Karpas-422 (cell line): ENCODE measurements around the gene NFKBIE. TPM values are rescaled to one million over a fixed set of nuclear protein-coding genes. Genes with fewer than 3 reads are reported as not detected.
A peak's percentile ranks its signal among the peaks of the same experiment; 100 is the strongest.

Experiments used
- DNase-seq: peaks from one replicate; pipeline ENCODE4 v3.0.0-alpha.2; 2015
- H2AFZ ChIP-seq: fragments of 200-600 bp; sonication (generic); 2 replicates; pipeline ENCODE4 v1.6.1; 2014; ENCODE audit warnings: antibody characterized with exemption, low read length, mixed read lengths
- H3K27ac ChIP-seq: fragments of 200-600 bp; sonication (generic); 2 replicates; pipeline ENCODE4 v1.5.1; 2014; ENCODE audit warnings: mild to moderate bottlenecking, low read length, moderate library complexity
- H3K27me3 ChIP-seq: fragments of 200-600 bp; sonication (generic); 2 replicates; pipeline ENCODE4 v1.6.1; 2014; ENCODE audit warnings: low read length, mixed read lengths
- H3K36me3 ChIP-seq: fragments of 200-600 bp; sonication (generic); 2 replicates; pipeline ENCODE4 v1.6.1; 2014; ENCODE audit warnings: low read length, mixed read lengths; ENCODE audit not compliant: insufficient read depth
- H3K4me1 ChIP-seq: fragments of 200-600 bp; sonication (generic); 2 replicates; pipeline ENCODE4 v1.6.1; 2014; ENCODE audit warnings: mild to moderate bottlenecking, low read length, mixed read lengths
- H3K4me2 ChIP-seq: fragments of 200-600 bp; sonication (generic); 2 replicates; pipeline ENCODE4 v1.6.1; 2014; ENCODE audit warnings: low read length, low read depth, mild to moderate bottlenecking; ENCODE audit not compliant: poor library complexity, severe bottlenecking
- H3K4me3 ChIP-seq: fragments of 200-600 bp; sonication (generic); 2 replicates; pipeline ENCODE4 v1.5.1; 2014; ENCODE audit warnings: mild to moderate bottlenecking, antibody characterized with exemption, low read length, mixed read lengths
- H3K79me2 ChIP-seq: fragments of 200-600 bp; sonication (generic); 2 replicates; pipeline ENCODE4 v1.6.1; 2014; ENCODE audit warnings: mild to moderate bottlenecking, low read length, mixed read lengths
- H3K9ac ChIP-seq: fragments of 200-600 bp; sonication (generic); 2 replicates; pipeline ENCODE4 v1.6.0; 2014; ENCODE audit warnings: low read length
- H3K9me2 ChIP-seq: fragments of 200-600 bp; sonication (generic), shearing (Covaris generic); replicated peaks from 2 replicates; pipeline ENCODE4 v1.6.0; 2014; ENCODE audit warnings: mild to moderate bottlenecking, low read length, moderate library complexity; ENCODE audit not compliant: insufficient read depth
- H3K9me3 ChIP-seq: fragments of 300-700, 200-600 bp; sonication (generic); 2 replicates; pipeline ENCODE4 v1.6.1; 2014; ENCODE audit warnings: low read length, mixed read lengths
- H4K20me1 ChIP-seq: fragments of 200-600 bp; sonication (generic); 2 replicates; pipeline ENCODE4 v1.6.1; 2014; ENCODE audit warnings: mild to moderate bottlenecking, antibody characterized with exemption, low read length, low read depth; ENCODE audit not compliant: insufficient read depth
- total RNA-seq: library from RNA; depleted of rRNA; stranded (reverse); fragments of >200 nt; shearing (Covaris generic); gene quantifications from 2 replicates; pipeline ENCODE4 v1.2.3, GENCODE V29; 2014; ENCODE audit warnings: low replicate concordance

NFKBIE gene
- total RNA-seq, 1 experiment from 2014 or later, result 26.1 TPM

DNA sequence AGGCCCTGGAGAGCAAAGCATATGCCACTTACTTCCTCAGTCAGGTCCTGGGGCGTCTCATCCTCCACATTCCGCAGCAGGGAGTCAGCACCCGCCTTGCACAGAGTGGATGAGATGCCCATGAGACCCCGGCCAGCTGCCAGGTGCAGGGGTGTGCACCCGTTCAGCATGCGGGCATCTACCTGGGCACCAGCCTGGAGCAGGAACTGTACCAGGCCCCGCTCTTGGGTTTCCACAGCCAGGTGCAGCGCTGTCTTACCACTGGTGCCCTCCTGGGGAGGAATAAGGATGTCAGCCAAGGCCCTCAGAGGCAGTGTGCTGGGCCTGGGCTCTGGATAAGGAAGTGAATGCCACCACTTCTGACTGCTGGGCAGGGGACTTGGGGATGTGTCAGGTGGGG, 5.3 kb downstream of the NFKBIE start:
- DNase-seq, result no peak
- Histone ChIP-seq H4K20me1 (peaks cover 3% of the 10 kb centered on the region; the same call in 1 of the 2 replicates), H3K27ac (no peak overlapping the region), H3K9me2 (no peaks in the 10 kb centered on the region), H3K36me3 (peaks cover 8% of the 10 kb centered on the region; the same call in 1 of the 2 replicates), H2AFZ (no peak overlapping the region), H3K79me2 (peaks cover 40% of the 10 kb centered on the region), H3K27me3 (no peaks in the 10 kb centered on the region), H3K9ac (no peak overlapping the region), H3K4me3 (no peak overlapping the region), H3K4me2 (no peak overlapping the region), H3K9me3 (no peaks in the 10 kb centered on the region), H3K4me1 (peaks cover 72% of the 10 kb centered on the region)

DNA sequence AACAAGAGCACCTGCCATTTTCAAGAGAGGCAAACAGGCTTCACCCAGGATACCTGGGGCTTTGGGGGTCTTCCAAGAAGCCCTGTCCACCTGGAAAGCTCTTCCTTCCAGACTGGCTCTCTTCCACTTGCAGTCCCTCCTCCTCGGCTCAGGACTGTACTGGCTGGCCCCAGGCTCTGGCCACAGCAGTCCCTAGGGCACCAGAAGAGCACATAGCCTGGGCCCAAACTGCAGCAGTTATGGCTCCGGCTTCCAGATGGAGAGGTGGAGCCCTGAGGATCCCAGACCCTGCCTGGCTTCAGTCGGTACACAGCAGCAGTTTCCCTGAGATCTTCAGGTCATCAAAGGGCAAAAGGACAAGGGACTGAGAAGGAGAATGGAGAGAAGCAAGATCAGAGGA, 6.4 kb downstream of the NFKBIE start:
- Histone ChIP-seq H3K9ac (peak overlapping the region; percentile 92), H3K36me3 (peaks cover 16% of the 10 kb centered on the region; the same call in 1 of the 2 replicates), H3K79me2 (peaks cover 30% of the 10 kb centered on the region), H2AFZ (no peak overlapping the region), H3K9me3 (no peaks in the 10 kb centered on the region), H3K4me2 (no peak overlapping the region), H3K27me3 (no peaks in the 10 kb centered on the region), H3K27ac (peak overlapping the region; percentile 53), H4K20me1 (peaks cover 3% of the 10 kb centered on the region), H3K4me1 (peaks cover 76% of the 10 kb centered on the region), H3K9me2 (no peaks in the 10 kb centered on the region), H3K4me3 (no peak overlapping the region)
- no peak for DNase-seq

- H3K9me3 ChIP-seq, result no peaks in the 10 kb centered on the region
- peaks cover 6% of the 10 kb centered on the region for H4K20me1 ChIP-seq
- peaks cover 21% of the 10 kb centered on the region for H3K36me3 ChIP-seq
- peak overlapping the region; percentile 53 for H3K27ac ChIP-seq
- peaks cover 74% of the 10 kb centered on the region for H3K4me1 ChIP-seq
- peak; percentile 55 for DNase-seq
- H3K27me3 ChIP-seq, result no peaks in the 10 kb centered on the region
- peak overlapping the region; percentile 92 for H3K9ac ChIP-seq
- H3K9me2 ChIP-seq, result no peaks in the 10 kb centered on the region
- H3K4me3 ChIP-seq, result no peak overlapping the region; the same call in 1 of the 2 replicates
- H3K4me2 ChIP-seq, result peak overlapping the region; percentile 95
- no peak overlapping the region for H2AFZ ChIP-seq
- H3K79me2 ChIP-seq, result peaks cover 25% of the 10 kb centered on the region
These were observed 7.0 kb downstream of the NFKBIE start for GRCh38 chr6:44258325-44258863.

DNA sequence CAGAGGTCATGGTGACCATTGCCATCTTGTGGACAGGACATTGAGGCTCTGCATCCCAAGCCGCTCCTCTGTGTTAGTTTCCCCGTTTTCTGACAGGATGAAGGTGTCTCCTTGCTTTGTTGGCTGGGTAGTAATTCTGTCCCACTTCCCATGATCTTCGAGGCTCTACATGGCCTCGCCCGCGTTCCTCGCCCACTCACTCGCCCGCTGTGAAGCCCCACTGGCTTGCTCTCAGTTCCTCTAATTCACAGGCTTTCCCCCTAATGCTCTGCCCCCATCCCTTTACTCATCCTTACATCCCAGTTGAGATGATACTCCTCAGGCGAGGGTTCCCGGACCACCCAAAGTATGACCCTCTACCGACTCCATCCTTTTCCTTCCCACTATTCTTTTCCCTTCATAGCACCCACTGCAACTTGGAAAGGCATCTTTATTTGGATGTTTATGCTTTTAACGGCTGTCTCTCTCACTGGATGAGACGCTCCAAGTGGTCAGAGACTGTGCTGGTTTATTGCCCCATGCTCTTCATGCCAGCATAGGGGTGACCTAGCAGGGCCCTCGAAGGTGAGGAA, 7.5 kb downstream of the NFKBIE start:
- Histone ChIP-seq H3K27ac (peak overlapping the region; percentile 53), H3K9me2 (no peaks in the 10 kb centered on the region), H3K4me2 (peak overlapping the region; percentile 95), H3K9me3 (no peaks in the 10 kb centered on the region), H3K79me2 (peaks cover 19% of the 10 kb centered on the region), H4K20me1 (peaks cover 6% of the 10 kb centered on the region), H3K36me3 (peaks cover 27% of the 10 kb centered on the region), H3K4me1 (peaks cover 73% of the 10 kb centered on the region), H2AFZ (peak overlapping the region; percentile 76), H3K27me3 (no peaks in the 10 kb centered on the region), H3K4me3 (peak overlapping the region; percentile 96; the same call in 1 of the 2 replicates), H3K9ac (peak overlapping the region; percentile 92)
- no peak for DNase-seq

DNA sequence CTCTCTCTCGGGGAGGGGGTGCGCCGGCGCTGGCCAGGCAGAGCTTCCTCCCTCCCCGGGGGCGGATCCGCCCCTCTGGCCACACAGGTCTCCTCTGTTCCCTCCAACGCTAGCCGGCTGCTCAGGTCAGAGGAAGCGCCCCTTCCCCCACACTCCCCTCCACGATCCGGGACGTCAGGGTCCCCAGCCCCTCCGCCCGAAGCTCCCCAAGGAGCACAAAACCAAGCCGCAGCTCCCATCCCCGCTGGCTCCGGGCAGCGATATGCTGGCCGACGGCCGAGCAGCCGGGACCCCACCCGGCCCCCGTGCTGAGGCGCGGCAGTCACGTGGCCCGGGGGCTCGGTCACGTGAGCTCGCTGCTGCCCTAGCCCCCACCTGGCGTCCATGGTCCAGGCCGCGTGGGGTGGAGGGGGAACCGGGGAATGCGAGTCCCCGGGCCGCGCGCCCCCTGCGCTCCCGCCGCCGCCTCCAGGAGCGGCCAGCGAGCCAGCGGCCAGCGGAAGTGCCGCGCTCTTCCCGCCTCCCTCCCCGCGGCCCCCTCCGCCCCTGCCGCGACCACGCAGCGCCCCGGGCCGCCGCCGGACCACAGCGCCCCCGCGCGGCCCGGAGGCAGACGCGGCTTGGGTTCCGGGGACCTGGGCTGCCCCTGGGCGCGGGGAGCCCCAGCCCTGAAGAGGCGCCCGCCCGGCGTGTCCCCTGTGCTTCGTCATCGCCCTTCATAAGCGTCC, 8.2 kb downstream of the NFKBIE start, which contains the start of gene SLC35B2:
Gene SLC35B2 (minus strand): TSS at position 504 of the 728 bp plus-strand sequence. CDS start 118 bp downstream, at position 386.
- DNase-seq, result peak; percentile 91
- peaks cover 30% of the 10 kb centered on the region for H3K36me3 ChIP-seq
- peaks cover 6% of the 10 kb centered on the region for H4K20me1 ChIP-seq

DNA sequence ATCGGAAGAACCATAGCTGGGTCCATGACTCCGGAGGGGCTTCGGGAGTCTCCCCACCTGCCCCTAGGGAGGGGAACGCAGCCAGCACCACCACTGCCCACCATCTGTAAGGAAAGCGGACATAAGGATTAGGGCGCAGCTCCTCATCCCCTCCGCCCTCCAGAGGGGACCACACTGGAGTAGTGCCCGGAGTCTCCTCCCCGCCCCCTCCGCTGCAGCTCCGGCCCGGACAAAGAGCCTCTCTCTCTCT, 8.7 kb downstream of the NFKBIE start:
- H4K20me1 ChIP-seq, result peaks cover 11% of the 10 kb centered on the region
- H3K27ac ChIP-seq, result peak overlapping the region; percentile 48
- peaks cover 35% of the 10 kb centered on the region for H3K36me3 ChIP-seq
- peaks cover 8% of the 10 kb centered on the region for H3K79me2 ChIP-seq
- no peak for DNase-seq
- H3K9ac ChIP-seq, result peak overlapping the region; percentile 92
- H3K4me2 ChIP-seq, result peak overlapping the region; percentile 95
- peaks cover 63% of the 10 kb centered on the region for H3K4me1 ChIP-seq
- peak overlapping the region; percentile 96 for H3K4me3 ChIP-seq
- no peaks in the 10 kb centered on the region for H3K9me2 ChIP-seq
- no peaks in the 10 kb centered on the region for H3K9me3 ChIP-seq
- no peaks in the 10 kb centered on the region for H3K27me3 ChIP-seq
- no peak overlapping the region for H2AFZ ChIP-seq

More for the DNA sequence above, 8.2 kb downstream of the NFKBIE start, which contains the start of gene SLC35B2:
- peak within 1 kb of the TSS; percentile 76 for H2AFZ ChIP-seq
- peak within 1 kb of the TSS; percentile 92 for H3K9ac ChIP-seq
- H3K79me2 ChIP-seq, result peaks cover 13% of the 10 kb centered on the region
- no peaks in the 10 kb centered on the region for H3K9me2 ChIP-seq
- peaks cover 68% of the 10 kb centered on the region for H3K4me1 ChIP-seq
- H3K4me2 ChIP-seq, result peak within 1 kb of the TSS; percentile 95
- no peaks in the 10 kb centered on the region for H3K27me3 ChIP-seq
- H3K4me3 ChIP-seq, result peak within 1 kb of the TSS; percentile 96
- H3K9me3 ChIP-seq, result no peaks in the 10 kb centered on the region
- peak within 1 kb of the TSS; percentile 53 for H3K27ac ChIP-seq

- peaks cover 7% of the 10 kb centered on the region for H3K79me2 ChIP-seq
- peaks cover 15% of the 10 kb centered on the region for H4K20me1 ChIP-seq
- H3K9me3 ChIP-seq, result no peaks in the 10 kb centered on the region
- peak overlapping the region; percentile 48 for H3K27ac ChIP-seq
- DNase-seq, result peak; percentile 69
- peak overlapping the region; percentile 92 for H3K9ac ChIP-seq
- H3K4me1 ChIP-seq, result peaks cover 59% of the 10 kb centered on the region
- peaks cover 36% of the 10 kb centered on the region for H3K36me3 ChIP-seq
- H3K4me3 ChIP-seq, result peak overlapping the region; percentile 96
- H3K27me3 ChIP-seq, result no peaks in the 10 kb centered on the region
- no peaks in the 10 kb centered on the region for H3K9me2 ChIP-seq
- no peak overlapping the region for H2AFZ ChIP-seq
- H3K4me2 ChIP-seq, result peak overlapping the region; percentile 95
These were observed 9.2 kb downstream of the NFKBIE start for GRCh38 chr6:44255871-44256774.
